H1 (cell line): Measurements from ENCODE around the gene MRPL3. TPM values are rescaled to one million over a fixed set of nuclear protein-coding genes. Genes with fewer than 3 reads are reported as not detected.

ENCODE experiments used
- CTCF ChIA-PET: fragments of 300-600 bp; sonication (Branson Sonifier 250); formaldehyde crosslinking; loops from one replicate; lab custom pipeline; 2021; ENCODE audit not compliant: partially characterized antibody; lab: Charles Lee
- POLR2A ChIA-PET: fragments of 300-600 bp; sonication (Branson Sonifier 250); formaldehyde crosslinking; loops from one replicate; lab custom pipeline; 2021; ENCODE audit warnings: inconsistent platforms; ENCODE audit not compliant: partially characterized antibody; lab: Charles Lee
- DNase-seq, 2 experiments: peaks; one replicate each; pipeline versions ENCODE4 v3.0.0 to v3.0.0-alpha.2; 2010 to 2022; ENCODE audit warnings: low spot score in 2 of 2, low read depth in 1 of 2, mixed read lengths in 1 of 2
- FAIRE-seq: peaks from 2 replicates; lab custom pipeline; 2011; peaks lifted over from hg19 to GRCh38; lab: Jason Lieb, UNC
- H2AFZ ChIP-seq: 2 replicates; pipeline ENCODE4 v1.8.1; 2012; ENCODE audit warnings: low read length, inconsistent platforms
- H2AK5ac ChIP-seq: 2 replicates; pipeline ENCODE4 v1.6.1; 2013; ENCODE audit warnings: low read depth, low read length
- H2BK120ac ChIP-seq: replicated peaks from 2 replicates; pipeline ENCODE3; 2013; ENCODE audit warnings: low read depth, low read length, inconsistent platforms
- H2BK12ac ChIP-seq: 2 replicates; pipeline ENCODE4 v1.6.1; 2013; ENCODE audit warnings: low read depth, low read length
- H2BK15ac ChIP-seq: 2 replicates; pipeline ENCODE4 v1.6.1; 2013; ENCODE audit warnings: low read length
- H2BK20ac ChIP-seq: 2 replicates; pipeline ENCODE4 v1.6.1; 2013; ENCODE audit warnings: low read length
- H2BK5ac ChIP-seq: 2 replicates; pipeline ENCODE4 v1.6.1; 2013; ENCODE audit warnings: low read depth, low read length
- H3K14ac ChIP-seq: 2 replicates; pipeline ENCODE4 v1.6.1; 2013; ENCODE audit warnings: inconsistent platforms; ENCODE audit not compliant: insufficient read length
- H3K18ac ChIP-seq: 2 replicates; pipeline ENCODE4 v1.6.1; 2013; ENCODE audit warnings: low read length; ENCODE audit errors: extremely low read depth
- H3K23ac ChIP-seq: 2 replicates; pipeline ENCODE4 v1.6.1; 2013; ENCODE audit warnings: inconsistent platforms; ENCODE audit not compliant: insufficient read length
- H3K23me2 ChIP-seq: 2 replicates; pipeline ENCODE4 v1.6.1; 2013; ENCODE audit warnings: low read depth, low read length
- H3K27ac ChIP-seq: 2 replicates; pipeline ENCODE4 v1.6.1; 2011; ENCODE audit warnings: low read depth, low read length, inconsistent platforms
- H3K27me3 ChIP-seq, 4 experiments: replicated peaks in 1 of 4; 1 replicate in 1 of 4; 2 replicates in 3 of 4; pipeline versions ENCODE4 v1.6.1 to v1.8.1; 2011 to 2013; ENCODE audit warnings: low read length in 3 of 4, mild to moderate bottlenecking in 3 of 4, inconsistent platforms in 2 of 4, mixed read lengths in 2 of 4, moderate library complexity in 1 of 4; ENCODE audit not compliant: control insufficient read depth in 3 of 4, insufficient read depth in 3 of 4; ENCODE audit errors: extremely low read depth in 1 of 4
- H3K36me3 ChIP-seq, 4 experiments: 2 replicates each; pipeline versions ENCODE4 v1.6.1 to v1.8.1; 2011 to 2013; ENCODE audit warnings: mild to moderate bottlenecking in 4 of 4, low read length in 3 of 4, moderate library complexity in 2 of 4, control low read depth in 1 of 4, inconsistent platforms in 1 of 4; ENCODE audit not compliant: insufficient read depth in 4 of 4, control insufficient read depth in 2 of 4
- H3K4ac ChIP-seq: replicated peaks from 2 replicates; pipeline ENCODE3; 2013; ENCODE audit warnings: low read length, low read depth, mixed read lengths, inconsistent platforms; ENCODE audit not compliant: insufficient read length
- H3K4me1 ChIP-seq, 4 experiments: replicated peaks in 1 of 4; 1 replicate in 1 of 4; 2 replicates in 3 of 4; pipeline versions ENCODE4 v1.6.1 to v1.8.1; 2011 to 2013; ENCODE audit warnings: low read length in 3 of 4, inconsistent platforms in 2 of 4, mixed read lengths in 1 of 4; ENCODE audit not compliant: insufficient read depth in 4 of 4, control insufficient read depth in 3 of 4
- H3K4me2 ChIP-seq, 2 experiments: 2 replicates each; pipeline versions ENCODE4 v1.6.1 to v1.8.1; 2011 to 2013; ENCODE audit warnings: low read depth in 2 of 2, low read length in 2 of 2, control low read depth in 1 of 2, inconsistent platforms in 1 of 2, mild to moderate bottlenecking in 1 of 2; ENCODE audit not compliant: insufficient read depth in 1 of 2
- H3K4me3 ChIP-seq, 4 experiments: fragments of 200-600, 300-600 bp in 1 of 4; sonication (generic), shearing (Covaris generic), sonication (Bioruptor Twin) in 1 of 4; 2 replicates each; pipeline versions ENCODE4 v1.5.1 to v1.8.1; 2011 to 2016; ENCODE audit warnings: low read length in 4 of 4, low read depth in 3 of 4, control low read depth in 2 of 4, inconsistent platforms in 2 of 4, mild to moderate bottlenecking in 2 of 4, mixed read lengths in 1 of 4, moderate library complexity in 1 of 4; ENCODE audit not compliant: insufficient read depth in 2 of 4; ENCODE audit errors: extremely low read depth in 1 of 4
- H3K56ac ChIP-seq: replicated peaks from 2 replicates; pipeline ENCODE3; 2013; ENCODE audit warnings: low read depth, mild to moderate bottlenecking, mixed read lengths, low read length, inconsistent platforms; ENCODE audit not compliant: insufficient read length
- H3K79me1 ChIP-seq: 2 replicates; pipeline ENCODE4 v1.6.1; 2013; ENCODE audit warnings: low read depth, low read length, control low read depth
- H3K79me2 ChIP-seq, 2 experiments: 2 replicates each; pipeline versions ENCODE4 v1.6.1 to v1.8.1; 2012 to 2013; ENCODE audit warnings: low read length in 2 of 2, mild to moderate bottlenecking in 2 of 2, inconsistent platforms in 1 of 2; ENCODE audit not compliant: insufficient read depth in 2 of 2, control insufficient read depth in 1 of 2
- H3K9ac ChIP-seq, 4 experiments: replicated peaks in 1 of 4; 1 replicate in 1 of 4; 2 replicates in 3 of 4; pipeline versions ENCODE4 v1.6.1 to v1.8.1; 2011 to 2013; ENCODE audit warnings: low read depth in 3 of 4, low read length in 3 of 4, control low read depth in 2 of 4, mild to moderate bottlenecking in 2 of 4, moderate library complexity in 2 of 4, inconsistent platforms in 1 of 4; ENCODE audit errors: extremely low read depth in 1 of 4
- H3K9me3 ChIP-seq, 2 experiments: 2 replicates each; pipeline versions ENCODE4 v1.6.1 to v1.8.1; 2012 to 2013; ENCODE audit warnings: mild to moderate bottlenecking in 2 of 2, moderate library complexity in 2 of 2, control low read depth in 1 of 2, inconsistent platforms in 1 of 2, low read depth in 1 of 2, low read length in 1 of 2, mixed read lengths in 1 of 2; ENCODE audit not compliant: insufficient read depth in 2 of 2
- H4K20me1 ChIP-seq, 2 experiments: replicated peaks in 1 of 2; 2 replicates each; pipeline versions ENCODE3 to v1.8.1; 2011 to 2013; ENCODE audit warnings: inconsistent platforms in 2 of 2, low read length in 2 of 2, mild to moderate bottlenecking in 1 of 2; ENCODE audit not compliant: insufficient read depth in 2 of 2, control insufficient read depth in 1 of 2
- H4K5ac ChIP-seq: 2 replicates; pipeline ENCODE4 v1.6.1; 2013; ENCODE audit warnings: low read length, low read depth, mixed read lengths, inconsistent platforms; ENCODE audit not compliant: insufficient read length
- H4K8ac ChIP-seq: 2 replicates; pipeline ENCODE4 v1.8.0; 2013; ENCODE audit warnings: mild to moderate bottlenecking, moderate library complexity, low read length, inconsistent platforms; ENCODE audit not compliant: insufficient read depth; ENCODE audit errors: extremely low read depth
- H4K91ac ChIP-seq: replicated peaks from 2 replicates; pipeline ENCODE3; 2013; ENCODE audit warnings: low read length, mixed read lengths, inconsistent platforms; ENCODE audit not compliant: insufficient read length
- ATF3 ChIP-seq: IDR thresholded peaks from 2 replicates; pipeline ENCODE4 v1.6.1; 2011; ENCODE audit warnings: low read depth, mild to moderate bottlenecking, low read length; ENCODE audit not compliant: insufficient read depth
- FOSL1 ChIP-seq: IDR thresholded peaks from 2 replicates; pipeline ENCODE4 v1.6.1; 2011; ENCODE audit warnings: mild to moderate bottlenecking, low read depth, low read length, moderate library complexity; ENCODE audit not compliant: insufficient read depth
- NANOG ChIP-seq: IDR thresholded peaks from 2 replicates; pipeline ENCODE4 v1.6.1; 2011; ENCODE audit warnings: low read length, low read depth, mild to moderate bottlenecking, inconsistent platforms; ENCODE audit not compliant: insufficient read depth, poor library complexity, severe bottlenecking
- SRF ChIP-seq: IDR thresholded peaks from 2 replicates; pipeline ENCODE4 v1.6.1; 2011; ENCODE audit warnings: mild to moderate bottlenecking, low read depth, low read length, moderate library complexity
- TCF12 ChIP-seq: IDR thresholded peaks from 2 replicates; pipeline ENCODE4 v1.6.1; 2011; ENCODE audit warnings: low read depth, mild to moderate bottlenecking, low read length
- TEAD4 ChIP-seq: IDR thresholded peaks from 2 replicates; pipeline ENCODE4 v1.6.1; 2012; ENCODE audit warnings: low read depth, low read length, inconsistent platforms, mixed read lengths
- WGBS, 2 experiments: shearing (Covaris generic) in 1 of 2; methylation state at CpG; one replicate each; pipeline versions ENCODE4 v1.1.6 to v1.1.7; 2013 to 2015; ENCODE audit warnings: low lambda C conversion rate in 2 of 2, mixed read lengths in 2 of 2, inconsistent platforms in 1 of 2, low coverage in 1 of 2, missing lambda C conversion rate in 1 of 2; ENCODE audit not compliant: insufficient replicate concordance in 2 of 2, insufficient coverage in 1 of 2, insufficient read length in 1 of 2; ENCODE audit errors: extremely low coverage in 1 of 2, missing lambda C conversion rate in 1 of 2; 5-methylcytosine and 5-hydroxymethylcytosine counted together
- polyA plus RNA-seq, 7 experiments: library from polyadenylated mRNA; depleted of rRNA in 3 of 7; stranded (reverse) in 5 of 7; unstranded in 2 of 7; fragments of >200 nt in 5 of 7; fragments of 200-250 nt in 2 of 7; gene quantifications; 1 replicate in 5 of 7; 2 replicates in 1 of 7; 4 replicates in 1 of 7; pipeline versions ENCODE4 v1.2.1 to v1.2.3, GENCODE V29; 2011 to 2013; ENCODE audit warnings: missing spikeins in 2 of 7, mixed read lengths in 2 of 7
- total RNA-seq: library from RNA; stranded (reverse); fragmentation: NEBNext Ultra II Directional; extraction: Animal tissue kit (Norgen Biotek cat#: 25700); gene quantifications from 2 replicates; pipeline ENCODE4 v1.2.1, GENCODE V29; 2021

Gene MRPL3
- total and polyA plus RNA-seq, 2 of the 8 experiments (the other 6 are each of a cell fraction or from before 2014, with no cell fraction given) = 164 to 175 TPM

DNA sequence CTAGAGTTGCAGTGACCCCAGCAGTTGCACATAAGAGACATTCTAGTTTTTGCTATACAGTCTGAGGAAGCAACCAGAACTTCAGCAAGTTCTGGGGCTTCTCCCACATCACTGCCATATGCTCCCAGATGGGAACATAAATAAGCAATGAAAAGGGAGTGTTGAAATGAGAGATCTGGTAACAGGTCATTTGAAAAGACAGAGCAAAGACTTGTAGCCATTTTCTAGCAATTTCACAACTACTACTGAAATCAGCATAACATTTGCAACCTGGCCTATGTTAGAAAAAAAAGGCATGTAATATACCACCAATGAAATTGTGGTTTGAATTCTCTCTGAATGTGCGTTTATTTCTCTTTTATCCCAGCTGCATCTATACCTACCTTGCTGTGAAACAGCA, 63.7 kb downstream of the MRPL3 start:
- WGBS, 2 experiments = 85% methylated on average over 1 of the region's 1 CpG; no CpG with 5 or more reads in 1 of the 2 experiments
- Histone ChIP-seq H3K56ac (no peak overlapping the region), H3K14ac (no peak overlapping the region), H3K23ac (no peak overlapping the region), H2AK5ac (no peak overlapping the region)
- DNase-seq = no peak
- TF ChIP-seq FOSL1 = no peak
- TF ChIP-seq NANOG = no peak
- TF ChIP-seq TCF12 = no peak
- no peak for TF ChIP-seq TEAD4
- no peak for TF ChIP-seq SRF
- TF ChIP-seq ATF3 = no peak
- TF ChIP-seq, all 59 proteins: peak for 0
- no peak overlapping the region for H2AFZ ChIP-seq
- no peak overlapping the region for H3K4me3 ChIP-seq
- H4K20me1 ChIP-seq = no peaks in the 10 kb centered on the region
- no peaks in the 10 kb centered on the region; the same call in 1 of the 2 replicates for H3K23me2 ChIP-seq
- no peaks in the 10 kb centered on the region for H3K79me1 ChIP-seq
- H2BK20ac ChIP-seq = no peak overlapping the region
- H4K5ac ChIP-seq = no peak overlapping the region
- H4K8ac ChIP-seq = no peak overlapping the region
- H2BK12ac ChIP-seq = no peak overlapping the region
- no peak overlapping the region for H3K4me2 ChIP-seq
- H3K36me3 ChIP-seq = no peaks in the 10 kb centered on the region
- no peak overlapping the region for H2BK5ac ChIP-seq
- no peak overlapping the region for H2BK120ac ChIP-seq
- H3K4me1 ChIP-seq = no peaks in the 10 kb centered on the region
- CTCF ChIA-PET = no interaction called here
- H3K27me3 ChIP-seq = no peaks in the 10 kb centered on the region
- no peaks in the 10 kb centered on the region for H3K79me2 ChIP-seq
- no peak overlapping the region for H3K4ac ChIP-seq
- H3K9ac ChIP-seq = no peak overlapping the region
- no peaks in the 10 kb centered on the region for H3K9me3 ChIP-seq
- H3K18ac ChIP-seq = no peak overlapping the region
- POLR2A ChIA-PET = interaction anchor here (0.8 kb wide), 1 partner anchor 13 kb away, joined by 5 read pairs; no protein-coding TSS in a partner anchor
- H4K91ac ChIP-seq = no peak overlapping the region
- H3K27ac ChIP-seq = no peak overlapping the region
- no peak for FAIRE-seq
- H2BK15ac ChIP-seq = no peak overlapping the region
